BLaER1 (cell line): ENCODE data around the gene BEAN1.
A peak's percentile ranks its signal among the peaks of the same experiment; 100 is the strongest.
"Not testable (repeated sequence)": the region's sequence is repeated elsewhere in the genome, so short reads cannot be mapped to it uniquely, and the experiment has no call there.

Experiments used
- H3K27ac ChIP-seq: shearing (Covaris generic); formaldehyde crosslinking; 2 replicates; pipeline ENCODE4 v1.8.1; 2022
- H3K27me3 ChIP-seq: shearing (Covaris generic); formaldehyde crosslinking; 2 replicates; pipeline ENCODE4 v1.8.1; 2022
- H3K36me3 ChIP-seq: shearing (Covaris generic); formaldehyde crosslinking; 2 replicates; pipeline ENCODE4 v1.8.1; 2022
- H3K4me1 ChIP-seq: shearing (Covaris generic); formaldehyde crosslinking; 2 replicates; pipeline ENCODE4 v1.8.1; 2022
- H3K4me2 ChIP-seq: shearing (Covaris generic); formaldehyde crosslinking; 2 replicates; pipeline ENCODE4 v1.8.1; 2022
- H3K4me3 ChIP-seq: shearing (Covaris generic); formaldehyde crosslinking; 2 replicates; pipeline ENCODE4 v1.8.1; 2022
- H3K9ac ChIP-seq: shearing (Covaris generic); formaldehyde crosslinking; 2 replicates; pipeline ENCODE4 v1.8.1; 2022
- H3K9me3 ChIP-seq: shearing (Covaris generic); formaldehyde crosslinking; 2 replicates; pipeline ENCODE4 v1.8.1; 2022
- H4K20me1 ChIP-seq: shearing (Covaris generic); formaldehyde crosslinking; 2 replicates; pipeline ENCODE4 v1.8.1; 2022
- Cebpa-rat ChIP-seq: shearing (Covaris generic); IDR thresholded peaks from 2 replicates; pipeline ENCODE4 v1.8.1; 2022

The BEAN1 gene

GRCh38 chr16:66511602-66512271, 84.6 kb downstream of the BEAN1 start:
- Histone ChIP-seq H3K4me3 (no peak overlapping the region), H3K27ac (peak overlapping the region; percentile 16; the same call in 1 of the 2 replicates), H3K9ac (no peak overlapping the region; the same call in 1 of the 2 replicates), H3K4me2 (0 out of 2 replicates have a peak overlapping the region, but pooled peaks have one; percentile 6), H4K20me1 (no peaks in the 10 kb centered on the region), H3K27me3 (no peaks in the 10 kb centered on the region), H3K9me3 (no peaks in the 10 kb centered on the region), H3K4me1 (peaks cover 50% of the 10 kb centered on the region), H3K36me3 (no peaks in the 10 kb centered on the region)
- no peak for TF ChIP-seq Cebpa-rat

- peak overlapping the region; percentile 16; the same call in 1 of the 2 replicates for H3K27ac ChIP-seq
- H3K27me3 ChIP-seq, result no peaks in the 10 kb centered on the region
- 0 out of 2 replicates have a peak overlapping the region, but pooled peaks have one; percentile 6 for H3K4me2 ChIP-seq
- no peak overlapping the region; the same call in 1 of the 2 replicates for H3K9ac ChIP-seq
- H3K4me1 ChIP-seq, result peaks cover 57% of the 10 kb centered on the region
- H3K36me3 ChIP-seq, result no peaks in the 10 kb centered on the region
- no peak overlapping the region for H3K4me3 ChIP-seq
- H4K20me1 ChIP-seq, result no peaks in the 10 kb centered on the region
- peak; percentile 29; the same call in 1 of the 2 replicates for TF ChIP-seq Cebpa-rat
- H3K9me3 ChIP-seq, result no peaks in the 10 kb centered on the region
These were observed 85.4 kb downstream of the BEAN1 start for GRCh38 chr16:66512272-66513110.

GRCh38 chr16:66513111-66513723, 86.1 kb downstream of the BEAN1 start:
- Histone ChIP-seq H3K27ac (peak overlapping the region; percentile 15; the same call in 1 of the 2 replicates), H3K9ac (no peak overlapping the region), H3K4me3 (no peak overlapping the region), H3K27me3 (no peaks in the 10 kb centered on the region), H3K36me3 (no peaks in the 10 kb centered on the region), H3K4me1 (peaks cover 64% of the 10 kb centered on the region), H4K20me1 (no peaks in the 10 kb centered on the region), H3K9me3 (no peaks in the 10 kb centered on the region), H3K4me2 (no peak overlapping the region)
- TF ChIP-seq Cebpa-rat, result no peak

- H3K36me3 ChIP-seq, H3K9ac ChIP-seq, H3K27ac ChIP-seq, H3K4me3 ChIP-seq, H3K9me3 ChIP-seq, H4K20me1 ChIP-seq, H3K4me2 ChIP-seq, H3K27me3 ChIP-seq: not testable (repeated sequence)
- H3K4me1 ChIP-seq, result peaks cover 67% of the 10 kb centered on the region
These were observed 87.3 kb downstream of the BEAN1 start for GRCh38 chr16:66514391-66514790.

GRCh38 chr16:66514980-66515595, 88.0 kb downstream of the BEAN1 start:
- H3K4me1 ChIP-seq, result peaks cover 74% of the 10 kb centered on the region
- H3K27me3 ChIP-seq, H3K9ac ChIP-seq, H3K9me3 ChIP-seq, H4K20me1 ChIP-seq, H3K36me3 ChIP-seq, H3K4me3 ChIP-seq: not testable (repeated sequence)
- H3K4me2 ChIP-seq, result peak overlapping the region; percentile 89
- H3K27ac ChIP-seq, result peak overlapping the region; percentile 93

- Histone ChIP-seq H3K27me3 (no peaks in the 10 kb centered on the region), H3K4me1 (peaks cover 82% of the 10 kb centered on the region), H3K9me3 (no peaks in the 10 kb centered on the region), H3K36me3 (no peaks in the 10 kb centered on the region), H3K4me3 (peak overlapping the region; percentile 47; the same call in 1 of the 2 replicates), H4K20me1 (no peaks in the 10 kb centered on the region), H3K4me2 (peak overlapping the region; percentile 89), H3K9ac (peak overlapping the region; percentile 72), H3K27ac (peak overlapping the region; percentile 93)
- no peak for TF ChIP-seq Cebpa-rat
These were observed 88.8 kb downstream of the BEAN1 start for GRCh38 chr16:66515596-66516508.

- H3K9me3 ChIP-seq, result no peaks in the 10 kb centered on the region
- no peaks in the 10 kb centered on the region for H3K36me3 ChIP-seq
- H3K4me2 ChIP-seq, result peak overlapping the region; percentile 89
- peak overlapping the region; percentile 93 for H3K27ac ChIP-seq
- peak overlapping the region; percentile 72 for H3K9ac ChIP-seq
- peak overlapping the region; percentile 47; the same call in 1 of the 2 replicates for H3K4me3 ChIP-seq
- no peaks in the 10 kb centered on the region for H3K27me3 ChIP-seq
- TF ChIP-seq Cebpa-rat, result no peak
- H3K4me1 ChIP-seq, result peaks cover 87% of the 10 kb centered on the region
- H4K20me1 ChIP-seq, result no peaks in the 10 kb centered on the region
These were observed 89.4 kb downstream of the BEAN1 start for GRCh38 chr16:66516509-66516807.

- Histone ChIP-seq H3K27ac (peak overlapping the region; percentile 93), H3K36me3 (no peaks in the 10 kb centered on the region), H3K4me2 (peak overlapping the region; percentile 89), H3K4me3 (peak overlapping the region; percentile 47), H4K20me1 (no peaks in the 10 kb centered on the region), H3K9ac (peak overlapping the region; percentile 77), H3K4me1 (peaks cover 87% of the 10 kb centered on the region), H3K9me3 (no peaks in the 10 kb centered on the region), H3K27me3 (no peaks in the 10 kb centered on the region)
- no peak for TF ChIP-seq Cebpa-rat
These were observed 89.9 kb downstream of the BEAN1 start for GRCh38 chr16:66516808-66517585.
